ENCODE results near the gene FUS.

Gene FUS

DNA sequence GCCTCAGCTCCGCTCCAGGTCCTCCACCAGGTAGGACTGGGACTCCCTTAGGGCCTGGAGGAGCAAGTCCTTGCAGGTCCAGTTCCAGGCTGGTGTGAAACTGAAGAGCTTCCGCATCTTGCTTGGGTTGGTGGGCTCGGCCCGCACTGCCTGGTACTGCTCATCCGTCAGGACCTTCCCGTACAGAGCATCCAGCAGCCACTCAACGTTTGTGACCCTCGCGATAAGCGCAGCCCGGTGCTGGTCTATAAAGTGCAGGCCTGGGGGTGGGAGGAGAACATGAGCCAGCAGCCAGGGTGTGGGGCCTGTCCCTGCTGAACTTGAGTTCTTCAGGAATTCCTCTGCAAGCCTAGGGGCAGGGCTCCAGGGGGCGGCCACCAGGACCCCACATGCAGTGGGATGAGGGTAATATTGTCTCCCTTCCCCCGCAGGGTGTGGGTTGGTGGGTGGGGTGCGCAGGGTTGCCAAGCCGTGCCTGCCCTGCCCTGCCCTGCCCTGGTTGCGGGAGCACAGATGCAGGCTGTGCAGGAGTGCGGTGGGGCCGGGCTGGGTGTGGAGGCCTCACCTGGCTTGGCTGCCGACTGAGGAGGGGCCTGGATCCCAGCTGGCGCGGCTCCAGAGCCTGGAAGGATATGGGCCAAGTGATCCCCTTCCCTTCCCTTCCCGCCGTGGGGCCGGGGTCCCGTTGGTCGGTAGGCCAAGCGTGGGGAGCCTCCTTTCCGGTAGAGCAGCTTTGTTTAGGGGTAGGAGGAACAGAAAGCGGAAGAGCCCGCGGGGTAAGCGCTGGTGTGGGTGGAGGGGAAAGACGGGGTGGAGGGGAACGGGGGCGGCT lies 21.9 kb downstream of the FUS start:
- DNase-seq (ENCODE audit: low read depth, low spot score): no peak

DNA sequence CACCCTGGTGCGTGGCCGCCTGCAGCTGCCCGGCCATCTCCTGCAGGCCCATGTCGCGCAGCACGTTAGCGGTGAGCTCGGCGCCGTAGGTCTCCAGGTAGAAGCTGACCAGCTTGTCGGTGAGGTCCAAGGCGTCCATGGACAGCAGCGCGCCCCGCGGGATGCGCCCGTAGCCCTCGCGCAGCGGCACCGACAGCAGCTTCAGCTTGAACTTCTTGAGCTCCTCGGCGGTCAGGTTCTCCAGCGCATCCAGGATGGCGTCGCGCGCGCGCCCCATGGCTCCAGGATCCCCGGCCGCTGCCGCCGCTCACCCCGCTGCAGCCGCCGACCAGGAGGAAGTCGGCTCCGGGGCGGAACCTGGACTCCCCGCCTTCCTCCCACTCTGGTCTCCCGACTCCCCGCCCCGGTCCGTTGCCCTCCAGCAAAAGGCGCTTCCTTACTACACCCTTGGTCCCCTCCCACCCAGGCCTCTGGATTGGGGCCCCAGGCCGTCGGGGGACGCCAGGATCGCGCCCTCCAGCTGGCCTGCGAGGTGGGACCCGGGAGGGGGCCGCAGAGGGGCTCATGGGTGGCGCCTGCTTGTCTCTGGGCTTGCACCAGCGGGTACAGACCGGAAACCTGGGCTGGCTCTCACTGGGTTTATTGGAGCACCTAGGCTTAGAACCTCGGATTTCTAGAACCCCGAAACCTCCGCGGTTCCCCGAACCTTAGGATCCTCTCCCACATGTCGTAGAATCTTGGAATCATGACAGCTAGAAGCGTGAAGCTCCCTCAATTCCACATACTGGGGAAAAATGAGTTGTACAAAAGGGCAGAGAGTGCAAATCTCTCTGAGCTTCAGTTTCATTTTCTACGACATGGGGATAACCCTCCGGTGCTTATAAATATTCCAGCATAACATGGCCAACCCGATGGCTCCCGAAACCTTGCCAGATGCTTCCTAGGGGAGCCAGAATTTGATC lies 22.8 kb downstream of the FUS start, which contains the start of gene PYCARD:
Gene PYCARD, minus strand, starts transcription at position 347 of the 962 bp plus-strand sequence. Its CDS starts 70 bp downstream, at position 277.
- DNase-seq (ENCODE audit: low read depth, low spot score): no peak

DNA sequence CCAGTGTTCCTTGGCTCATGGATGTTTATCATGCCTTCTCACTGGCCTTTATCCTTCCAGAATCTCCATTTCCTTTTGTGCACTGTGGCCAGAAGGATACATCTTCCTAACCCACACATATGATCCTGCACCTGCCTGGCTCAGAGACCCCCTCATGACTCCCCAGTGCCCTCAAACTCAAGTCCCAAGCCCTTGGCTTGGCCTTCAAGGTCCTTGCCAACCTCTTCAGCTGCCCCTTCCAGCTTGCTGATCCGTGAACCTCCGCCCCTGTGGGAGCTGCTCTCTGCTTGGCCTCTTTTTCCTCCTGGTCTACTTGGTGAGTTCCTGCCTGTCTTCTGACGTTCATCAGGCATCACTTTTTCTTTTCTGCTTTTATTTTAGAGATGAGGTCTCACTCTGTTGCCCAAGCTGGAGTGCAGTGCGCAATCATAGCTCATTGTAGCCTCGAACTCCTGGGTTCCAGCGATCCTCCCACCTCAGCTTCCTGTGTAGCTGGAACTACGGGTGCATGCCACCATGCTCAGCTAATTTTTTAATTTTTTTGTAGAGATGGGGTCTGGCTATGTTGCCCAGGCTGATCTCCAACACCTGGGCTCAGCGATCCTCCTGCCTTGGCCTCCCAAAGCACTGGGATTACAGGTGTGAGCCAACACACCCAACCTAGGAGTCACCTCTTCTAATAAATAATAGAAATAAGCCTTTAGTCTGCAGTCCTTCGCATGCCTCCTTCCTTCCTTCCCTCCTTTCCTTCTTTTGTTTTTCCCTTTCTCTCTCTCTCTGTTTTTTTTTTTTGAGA lies 25.1 kb downstream of the FUS start:
- no peak for DNase-seq (ENCODE audit: low read depth, low spot score)

DNA sequence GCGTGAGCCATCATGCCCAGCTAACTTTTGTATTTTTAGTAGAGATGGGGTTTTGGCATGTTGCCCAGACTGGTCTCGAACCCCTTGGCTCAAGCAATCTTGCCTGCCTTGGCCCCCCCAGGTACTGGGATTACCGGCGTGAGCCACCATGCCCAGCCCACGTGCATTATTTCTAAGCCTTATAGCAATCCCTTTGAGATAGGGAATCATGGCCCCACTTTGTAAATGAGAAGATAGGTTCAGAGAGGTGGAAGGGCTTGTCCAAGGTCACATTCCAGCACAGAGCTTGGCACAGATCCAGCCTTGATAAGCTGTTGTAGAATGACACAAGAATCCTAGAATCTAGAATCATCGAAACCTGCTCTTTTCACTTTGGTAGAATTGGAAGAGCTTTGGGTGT lies 26.8 kb downstream of the FUS start:
- DNase-seq (ENCODE audit: low read depth, low spot score): no peak

GRCh38 chr16:31213342-31213741 lies 33.4 kb downstream of the FUS start:
- DNase-seq (ENCODE audit: low read depth, low spot score): no peak

GRCh38 chr16:31213877-31214707 lies 34.2 kb downstream of the FUS start, which contains the start of gene TRIM72:
Gene TRIM72 (plus strand): TSS chr16:31214119. CDS start chr16:31214739, 620 bp downstream.
- DNase-seq (ENCODE audit: low read depth, low spot score): no peak

GRCh38 chr16:31214708-31215286 lies 34.9 kb downstream of the FUS start:
- no peak for DNase-seq (ENCODE audit: low read depth, low spot score)

DNA sequence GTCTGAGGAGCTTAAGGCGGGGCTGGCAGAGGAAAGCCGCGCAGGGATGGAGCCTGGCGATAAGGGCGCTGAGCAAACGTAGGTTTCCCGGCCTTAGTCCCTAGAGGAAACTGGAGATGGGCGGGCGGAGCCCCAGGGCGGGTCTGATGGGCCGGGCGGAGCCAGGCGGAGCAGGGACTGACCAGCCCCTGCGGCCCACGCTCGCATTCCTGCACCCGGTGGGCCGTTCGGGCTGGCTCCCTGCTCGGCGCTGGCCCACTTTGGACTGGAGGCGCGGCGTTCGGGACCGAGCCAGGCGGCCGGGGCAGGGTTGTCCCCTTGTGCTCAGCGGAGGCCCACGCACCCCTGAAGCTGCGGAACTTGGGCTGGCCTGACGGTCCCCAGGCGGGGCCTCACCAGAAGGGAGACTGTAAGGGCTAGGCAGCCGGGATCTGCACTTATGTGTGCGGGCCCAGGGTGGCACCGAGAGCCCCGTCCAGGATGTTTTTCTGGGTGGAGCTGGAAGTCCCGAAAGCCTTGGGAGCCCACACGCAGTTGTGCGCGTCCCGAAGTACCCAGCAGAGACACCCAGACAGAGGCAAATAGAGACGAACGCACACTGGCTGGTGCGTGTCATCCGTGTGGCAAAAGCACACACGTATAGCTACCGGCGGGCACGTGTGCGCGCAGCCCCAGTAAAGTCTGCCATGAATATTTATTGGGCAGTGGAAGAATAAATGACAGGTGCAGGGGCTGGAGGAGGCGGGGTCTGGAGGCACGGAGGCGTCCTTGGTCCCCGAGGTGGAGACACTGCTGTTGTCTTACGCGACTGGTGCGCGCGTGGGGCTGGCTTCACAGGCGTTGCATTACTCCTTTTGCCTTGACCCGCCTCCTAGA lies 35.6 kb downstream of the FUS start:
- no peak for DNase-seq (ENCODE audit: low read depth, low spot score)

DNA sequence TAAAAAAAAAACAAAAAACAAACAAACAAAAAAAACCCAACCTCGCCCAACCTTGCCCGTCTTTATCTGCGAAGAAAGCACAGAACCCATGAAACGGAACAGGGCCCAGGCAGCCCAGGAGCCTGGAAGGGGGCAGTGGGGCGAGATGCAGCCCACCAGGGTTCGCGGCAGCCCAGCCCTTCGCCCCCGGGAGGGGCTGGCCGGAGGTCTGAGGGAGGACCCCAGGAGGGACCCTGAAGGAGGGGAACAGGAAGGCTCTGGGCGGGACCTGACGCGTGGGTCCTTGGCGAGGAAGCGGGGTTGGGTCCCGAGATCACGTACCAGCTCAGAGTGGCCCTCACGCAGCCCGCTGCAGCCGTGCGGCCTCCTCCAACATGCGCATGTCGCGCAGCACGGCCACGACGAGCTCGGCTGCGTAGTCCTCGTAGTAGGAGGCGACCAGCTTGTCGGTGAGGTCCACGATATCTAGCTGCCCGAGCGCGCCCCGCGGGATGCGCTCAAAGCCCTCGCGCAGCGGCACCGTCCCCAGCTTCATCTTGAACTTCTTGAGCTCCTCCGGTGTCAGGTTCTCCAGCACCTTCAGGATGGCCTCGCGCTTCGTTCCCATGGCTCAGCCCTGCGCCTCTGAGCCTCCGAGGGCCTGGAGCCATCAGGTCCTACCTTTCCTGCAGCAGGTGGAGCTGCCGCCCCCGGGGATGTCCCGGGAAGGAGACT lies 36.6 kb downstream of the FUS start, which contains the start of gene PYDC1:
Gene PYDC1, minus strand, starts transcription at position 714 of the 714 bp plus-strand sequence. Its CDS starts 107 bp downstream, at position 607.
- no peak for DNase-seq (ENCODE audit: low read depth, low spot score)

GRCh38 chr16:31217136-31217530 lies 37.2 kb downstream of the FUS start:
- DNase-seq (ENCODE audit: low read depth, low spot score): no peak

DNA sequence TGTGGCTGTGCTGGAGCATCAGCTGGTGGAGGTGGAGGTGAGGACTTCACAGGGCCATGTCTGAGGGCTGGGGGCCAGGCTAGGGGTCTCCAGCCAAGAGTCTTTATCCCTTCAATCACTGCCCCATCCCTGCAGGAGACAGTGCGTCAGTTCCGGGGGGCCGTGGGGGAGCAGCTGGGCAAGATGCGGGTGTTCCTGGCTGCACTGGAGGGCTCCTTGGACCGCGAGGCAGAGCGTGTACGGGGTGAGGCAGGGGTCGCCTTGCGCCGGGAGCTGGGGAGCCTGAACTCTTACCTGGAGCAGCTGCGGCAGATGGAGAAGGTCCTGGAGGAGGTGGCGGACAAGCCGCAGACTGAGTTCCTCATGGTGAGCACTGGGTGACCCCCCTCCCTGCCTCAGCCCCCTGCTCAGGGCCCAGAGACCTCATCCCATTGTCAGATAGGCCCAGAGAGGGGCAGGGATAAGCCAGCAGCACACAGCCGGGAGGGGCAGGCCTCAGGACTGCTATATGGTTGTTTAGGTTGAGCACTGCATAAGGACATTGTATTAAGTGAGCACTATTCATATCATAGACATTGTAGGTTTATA lies 39.3 kb downstream of the FUS start:
- no peak for DNase-seq (ENCODE audit: low read depth, low spot score)

DNA sequence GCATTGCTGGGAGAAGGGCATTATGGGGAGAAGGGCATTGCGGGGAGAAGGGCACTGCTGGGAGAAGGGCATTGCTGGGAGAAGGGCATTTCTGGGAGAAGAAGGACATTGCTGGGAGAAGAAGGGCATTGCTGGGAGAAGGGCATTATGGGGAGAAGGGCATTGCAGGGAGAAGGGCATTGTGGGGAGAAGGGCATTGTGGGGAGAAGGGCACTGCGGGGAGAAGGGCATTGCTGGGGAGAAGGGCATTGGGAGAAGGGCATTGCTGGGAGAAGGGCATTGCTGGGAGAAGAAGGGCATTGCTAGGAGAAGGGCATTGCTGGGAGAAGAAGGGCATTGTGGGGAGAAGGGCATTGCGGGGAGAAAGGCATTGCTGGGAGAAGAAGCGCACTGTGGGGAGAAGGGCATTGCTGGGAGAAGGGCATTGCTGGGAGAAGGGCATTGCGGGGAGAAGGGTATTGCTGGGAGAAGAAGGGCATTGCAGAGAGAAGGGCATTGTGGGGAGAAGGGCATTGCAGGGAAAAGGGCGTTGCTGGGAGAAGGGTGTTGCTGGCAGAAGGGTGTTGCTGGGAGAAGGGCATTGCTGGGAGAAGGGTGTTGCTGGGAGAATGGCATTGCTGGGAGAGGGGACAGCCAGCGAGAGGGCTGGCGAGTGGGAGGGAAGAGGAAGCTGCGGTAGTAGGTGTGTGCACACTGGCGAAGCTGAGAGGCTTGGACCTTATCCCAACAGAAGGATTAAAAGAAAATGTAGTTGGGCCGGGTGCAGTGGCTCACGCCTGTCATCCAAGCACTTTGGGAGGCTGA lies 41.6 kb downstream of the FUS start:
- no peak for DNase-seq (ENCODE audit: low read depth, low spot score)

DNA sequence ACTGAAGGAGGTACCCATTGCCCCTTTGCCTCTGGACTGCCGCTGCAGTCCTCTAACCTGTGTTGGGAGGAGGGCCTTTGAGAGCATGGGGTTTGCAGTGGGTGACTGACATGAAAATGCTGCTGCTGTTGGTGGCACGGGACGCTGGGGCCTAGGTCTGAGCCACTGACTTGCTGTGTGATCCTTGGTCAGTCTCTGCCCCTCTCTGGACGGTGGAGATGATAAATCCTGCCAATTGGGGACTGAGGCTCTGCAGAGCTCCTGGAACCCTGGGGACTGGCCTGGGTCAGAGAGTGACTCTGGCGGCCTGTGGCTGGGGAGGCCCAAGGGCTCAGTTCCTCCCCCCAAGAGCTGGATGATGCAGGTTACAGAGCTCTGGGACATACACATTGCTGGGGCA lies 43.1 kb downstream of the FUS start:
- no peak for DNase-seq (ENCODE audit: low read depth, low spot score)

- DNase-seq (ENCODE audit: low read depth, low spot score): no peak
Observed at GRCh38 chr16:31224092-31224955, 44.4 kb downstream of the FUS start.

GRCh38 chr16:31225193-31225592 lies 45.3 kb downstream of the FUS start:
- DNase-seq (ENCODE audit: low read depth, low spot score): no peak

DNA sequence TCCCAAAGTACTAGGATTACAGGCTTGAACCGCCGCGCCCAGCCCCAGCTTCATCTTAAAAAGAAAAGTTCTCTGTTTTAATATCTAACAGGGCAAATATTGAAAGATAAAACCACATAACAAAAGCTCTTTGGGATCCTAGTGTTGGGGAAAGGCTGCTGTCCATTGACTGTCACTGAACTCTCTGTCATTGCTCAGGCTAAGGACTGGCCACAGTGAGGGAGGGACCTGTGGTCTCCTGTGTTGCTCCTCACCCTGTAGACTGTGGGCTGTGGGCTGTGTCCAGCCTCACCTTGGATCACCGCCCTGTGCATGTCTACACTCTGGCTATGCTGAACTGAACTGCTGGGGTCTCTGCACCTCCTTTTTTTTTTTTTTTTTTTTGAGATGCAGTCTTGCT lies 48.3 kb downstream of the FUS start:
- no peak for DNase-seq (ENCODE audit: low read depth, low spot score)
